ENCODE measurements around the gene NEU3.
"Not testable (repeated sequence)": the region's sequence is repeated elsewhere in the genome, so short reads cannot be mapped to it uniquely, and the experiment has no call there.

The NEU3 gene, protein sequence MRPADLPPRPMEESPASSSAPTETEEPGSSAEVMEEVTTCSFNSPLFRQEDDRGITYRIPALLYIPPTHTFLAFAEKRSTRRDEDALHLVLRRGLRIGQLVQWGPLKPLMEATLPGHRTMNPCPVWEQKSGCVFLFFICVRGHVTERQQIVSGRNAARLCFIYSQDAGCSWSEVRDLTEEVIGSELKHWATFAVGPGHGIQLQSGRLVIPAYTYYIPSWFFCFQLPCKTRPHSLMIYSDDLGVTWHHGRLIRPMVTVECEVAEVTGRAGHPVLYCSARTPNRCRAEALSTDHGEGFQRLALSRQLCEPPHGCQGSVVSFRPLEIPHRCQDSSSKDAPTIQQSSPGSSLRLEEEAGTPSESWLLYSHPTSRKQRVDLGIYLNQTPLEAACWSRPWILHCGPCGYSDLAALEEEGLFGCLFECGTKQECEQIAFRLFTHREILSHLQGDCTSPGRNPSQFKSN

DNA sequence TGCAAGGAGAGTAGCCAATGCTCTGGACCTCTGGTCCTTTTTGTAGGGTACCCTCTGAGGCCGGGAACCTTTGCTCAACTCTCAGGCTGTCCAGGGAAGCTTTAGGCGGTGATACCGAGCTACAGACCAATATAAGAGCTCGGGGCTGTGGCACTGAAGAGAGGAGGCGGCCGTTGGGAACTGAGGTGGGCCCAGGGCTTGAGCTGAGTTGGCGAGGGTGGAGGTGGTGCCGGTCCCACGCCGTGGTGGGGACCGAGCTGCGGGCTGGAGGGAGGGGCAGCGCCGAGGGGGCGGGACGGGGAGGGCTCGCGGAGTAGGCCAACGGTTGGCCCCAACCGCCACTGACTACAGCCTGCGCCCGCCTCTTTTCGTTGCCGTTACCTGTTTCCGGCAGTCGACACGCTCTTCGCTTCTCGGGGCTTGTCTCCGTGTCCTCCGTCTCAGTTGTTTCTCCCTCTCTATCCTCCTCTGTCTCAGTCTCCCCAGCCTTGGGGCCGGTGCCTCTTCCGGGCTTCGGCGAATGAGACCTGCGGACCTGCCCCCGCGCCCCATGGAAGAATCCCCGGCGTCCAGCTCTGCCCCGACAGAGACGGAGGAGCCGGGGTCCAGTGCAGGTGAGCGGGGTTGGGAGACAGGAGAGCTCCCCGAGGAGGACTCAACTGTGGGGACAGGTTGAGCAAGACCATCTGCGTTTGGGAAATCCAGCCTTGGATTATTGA is at the start of gene NEU3:
Gene NEU3, plus strand, starts transcription at position 393 of the 719 bp plus-strand sequence. Its CDS starts 128 bp downstream, at position 521.
- peak; percentile 54 for DNase-seq

DNA sequence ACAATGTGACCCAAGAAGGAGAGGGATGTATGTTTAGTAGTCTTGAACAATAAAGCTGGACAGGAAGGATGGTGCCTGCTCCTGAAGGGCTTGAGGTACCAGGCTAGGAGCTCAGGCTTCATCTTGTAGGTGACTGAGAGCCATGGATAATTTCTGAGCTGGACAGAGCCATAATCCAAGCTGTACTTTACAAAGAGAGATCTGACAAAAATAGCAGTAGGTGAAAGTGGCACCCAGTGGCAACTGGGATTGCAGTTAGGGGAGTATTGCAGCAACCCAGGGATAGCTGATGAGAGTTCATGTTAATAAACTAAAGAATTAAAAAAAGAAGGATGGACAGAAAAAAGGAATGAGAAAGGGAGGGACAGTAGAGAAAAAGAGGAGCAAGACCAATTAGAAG is 47.2 kb upstream of the NEU3 start:
- no peak for DNase-seq

DNA sequence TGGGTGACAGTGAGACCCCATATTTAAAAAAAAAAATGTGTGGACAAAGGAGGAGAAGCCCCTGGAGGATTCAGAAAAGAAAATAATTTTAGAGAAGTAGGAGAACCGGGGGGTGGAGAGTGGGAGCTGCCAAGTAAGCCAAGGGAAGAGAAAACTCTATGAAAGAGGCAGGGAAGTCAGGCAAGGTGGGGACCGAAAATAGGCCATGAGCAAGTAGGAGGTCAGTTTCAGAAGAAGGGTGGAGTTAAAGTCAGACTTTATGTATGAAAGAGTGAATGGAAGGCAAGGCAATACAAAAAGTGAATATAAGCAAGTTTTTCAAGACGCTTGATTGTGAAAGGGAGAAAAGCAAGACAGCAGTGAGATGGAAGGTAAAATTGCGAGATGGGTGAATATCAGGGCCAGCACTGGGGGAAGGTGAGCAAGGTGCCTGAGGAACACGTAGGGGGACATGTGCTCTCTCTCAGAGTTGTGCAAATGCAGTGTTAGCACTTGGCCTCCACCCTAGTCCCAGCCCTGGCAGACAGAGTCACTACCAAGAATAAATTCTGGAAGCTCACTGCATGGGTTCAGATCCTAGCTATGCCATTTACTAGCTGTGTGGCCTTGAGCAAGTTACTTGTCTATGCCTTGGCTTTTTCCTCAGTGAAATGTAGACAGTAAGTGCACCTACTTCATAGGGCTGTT is 46.5 kb upstream of the NEU3 start:
- DNase-seq, result no peak

DNA sequence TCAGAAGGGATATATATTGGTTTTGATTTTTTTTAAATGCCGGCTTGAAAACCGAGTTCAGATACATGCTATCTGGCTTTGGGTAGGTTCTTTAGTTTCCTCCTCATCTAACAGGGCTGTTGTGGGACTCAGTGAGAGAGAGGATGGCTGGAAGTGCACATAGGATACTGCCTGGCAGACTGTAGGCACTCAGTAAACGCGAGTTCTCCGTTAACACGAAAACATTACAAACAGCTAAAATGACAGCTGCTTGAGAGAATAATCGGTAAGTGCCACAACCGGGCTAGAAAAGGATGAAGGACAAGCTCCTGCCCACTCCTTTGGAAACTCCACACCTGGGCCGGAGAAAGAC is 40.2 kb upstream of the NEU3 start:
- no peak for DNase-seq

DNA sequence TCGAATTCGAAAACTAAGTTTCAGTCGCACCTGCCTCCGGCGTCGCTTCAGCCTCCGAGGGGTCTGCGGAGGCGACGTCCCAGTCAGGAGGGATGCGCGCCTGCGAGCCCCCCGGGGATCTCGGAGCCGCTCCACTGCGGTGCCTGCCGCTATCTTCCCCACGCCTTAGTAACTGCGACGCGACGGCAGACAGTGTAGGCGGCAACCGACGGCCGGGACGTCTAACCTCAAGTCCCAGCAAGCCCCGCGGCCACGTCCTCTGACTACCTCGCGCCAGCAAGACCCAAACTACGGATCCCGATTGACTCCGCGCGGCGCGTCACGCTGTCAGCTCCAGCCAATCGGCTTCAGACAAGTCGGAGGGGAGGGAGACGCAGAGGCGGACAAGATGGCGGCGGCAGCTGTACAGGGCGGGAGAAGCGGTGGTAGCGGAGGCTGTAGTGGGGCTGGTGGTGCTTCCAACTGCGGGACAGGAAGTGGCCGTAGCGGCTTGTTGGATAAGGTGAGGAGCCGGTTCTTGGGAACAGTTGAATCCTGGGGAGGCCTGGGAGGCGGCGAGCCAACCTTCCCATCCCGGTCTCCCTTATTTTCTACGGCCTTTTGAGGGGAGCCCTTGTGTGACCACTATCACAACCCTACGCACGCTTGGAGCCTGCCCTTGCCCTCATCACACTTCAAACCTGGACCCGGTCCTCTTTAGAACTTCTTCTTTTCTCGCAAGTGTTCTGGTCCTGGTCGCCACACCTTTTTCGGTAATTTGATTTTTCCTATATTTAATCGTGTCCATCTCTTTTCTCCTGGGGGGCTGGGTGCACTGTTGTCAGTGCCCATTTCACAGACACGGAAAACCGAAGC is 39.6 kb upstream of the NEU3 start, which contains the start of the genes SPCS2 and XRRA1:
Gene SPCS2, plus strand, starts transcription at position 369 of the 855 bp plus-strand sequence. Its CDS starts 20 bp downstream, at position 389.
Gene XRRA1, minus strand, starts transcription at position 194 of the 855 bp plus-strand sequence. CDS start 8,213 bp downstream, outside the sequence.
- DNase-seq, result peak; percentile 97

GRCh38 chr11:74949753-74950137 is 39.0 kb upstream of the NEU3 start:
- DNase-seq, result no peak

DNA sequence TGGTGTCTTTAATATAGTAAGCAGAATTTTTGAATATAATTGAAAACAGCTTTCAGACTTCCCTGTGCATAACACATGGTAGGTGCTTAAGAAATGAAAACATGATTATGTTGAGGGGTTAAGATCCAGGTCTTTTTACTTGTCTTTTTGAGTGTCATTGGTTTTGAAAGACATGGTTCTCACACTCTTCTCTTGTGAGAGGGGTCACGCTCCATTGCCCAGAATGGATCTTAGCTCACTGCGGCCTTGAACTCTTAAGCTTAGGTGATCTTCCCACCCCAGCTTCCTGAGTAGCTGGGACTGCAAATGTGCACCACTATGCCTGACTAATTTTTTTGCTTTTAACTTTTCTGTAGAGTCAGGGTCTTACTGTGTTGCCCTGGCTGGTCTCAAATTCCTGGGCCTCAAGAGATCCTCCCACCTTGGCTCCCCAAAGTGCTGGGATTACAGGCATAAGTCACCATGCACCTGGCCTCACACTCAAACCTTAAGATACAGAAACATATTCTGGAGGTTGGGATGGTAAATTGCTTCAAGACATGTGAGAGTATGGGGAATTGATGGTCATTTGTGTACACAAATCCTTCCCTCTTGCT is 38.3 kb upstream of the NEU3 start:
- no peak for DNase-seq

DNA sequence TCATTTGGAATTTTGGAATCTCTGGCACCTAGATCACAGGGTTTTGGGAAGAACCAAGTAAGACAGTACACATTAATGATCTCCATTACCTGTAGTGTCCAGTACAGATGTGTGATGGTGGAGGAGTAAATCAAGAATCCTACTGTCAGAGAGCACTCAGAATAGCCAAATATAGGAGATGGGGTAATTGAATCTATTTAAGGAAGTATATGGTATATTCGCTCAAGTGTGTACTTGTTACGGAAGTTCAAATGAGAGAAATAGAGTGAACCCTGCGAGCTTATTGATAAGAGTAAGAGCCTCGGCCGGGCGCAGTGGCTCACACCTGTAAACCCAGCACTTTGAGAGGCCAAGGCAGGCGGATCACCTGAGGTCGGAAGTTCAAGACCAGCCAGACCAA is 37.5 kb upstream of the NEU3 start:
- DNase-seq, result no peak

- no peak for DNase-seq
These were observed 36.0 kb upstream of the NEU3 start for GRCh38 chr11:74952752-74953151.

- no peak for DNase-seq
These were observed 35.3 kb upstream of the NEU3 start for GRCh38 chr11:74953451-74953850.

GRCh38 chr11:74954199-74954598 is 34.5 kb upstream of the NEU3 start:
- no peak for DNase-seq

DNA sequence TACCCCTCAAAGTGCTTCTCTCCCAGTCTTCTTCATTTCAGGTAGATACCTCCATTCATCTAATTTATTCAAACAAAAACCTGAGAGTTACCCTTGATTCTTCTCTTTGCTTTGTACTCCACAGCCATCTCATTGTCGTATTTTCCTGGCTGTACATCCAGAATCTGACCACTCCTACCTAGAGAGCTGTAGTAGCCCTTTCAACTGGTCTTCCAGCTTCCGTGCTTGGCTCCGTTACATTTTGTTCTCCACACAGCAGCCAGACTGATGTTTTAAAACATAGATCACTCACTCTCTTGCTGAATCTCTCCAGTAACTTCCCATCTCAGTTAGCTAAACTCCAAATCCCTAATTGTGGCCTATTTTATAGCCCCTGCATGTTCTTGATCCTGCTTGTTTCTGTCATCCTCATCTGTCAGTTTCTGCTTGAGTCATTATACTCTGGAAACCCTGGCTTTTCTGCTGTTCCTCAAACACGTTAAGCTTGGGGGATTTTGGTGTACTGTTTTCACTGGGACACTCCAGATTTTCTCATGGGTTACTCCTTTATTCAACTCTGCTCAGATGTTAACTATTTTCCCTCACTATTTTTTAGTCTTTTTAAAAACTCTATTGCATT is 32.2 kb upstream of the NEU3 start:
- DNase-seq, result no peak

GRCh38 chr11:74957937-74958629 is 30.6 kb upstream of the NEU3 start:
- DNase-seq, result no peak

GRCh38 chr11:74960128-74960527 is 28.6 kb upstream of the NEU3 start:
- DNase-seq, result not testable (repeated sequence)

DNA sequence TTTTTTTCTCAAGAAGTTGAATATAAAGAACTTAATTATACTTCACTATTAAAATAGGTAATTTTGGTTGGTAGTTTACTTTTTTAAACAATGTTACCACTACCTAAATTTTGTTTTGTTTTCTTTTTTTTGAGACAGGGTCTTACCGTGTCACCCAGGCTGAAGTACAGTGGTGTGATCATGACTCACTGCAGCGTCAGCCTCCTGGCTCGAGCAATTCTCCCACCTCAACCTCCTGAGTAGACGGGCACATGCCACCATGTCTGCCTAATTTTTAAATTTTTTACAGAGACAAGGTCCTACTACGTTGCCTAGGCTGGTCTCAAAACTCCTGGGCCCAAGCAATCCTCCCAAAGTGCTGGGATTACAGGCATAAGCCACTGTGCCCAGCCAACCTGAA is 22.1 kb upstream of the NEU3 start:
- no peak for DNase-seq

GRCh38 chr11:74970852-74971395 is 17.8 kb upstream of the NEU3 start:
- peak; percentile 33 for DNase-seq

DNA sequence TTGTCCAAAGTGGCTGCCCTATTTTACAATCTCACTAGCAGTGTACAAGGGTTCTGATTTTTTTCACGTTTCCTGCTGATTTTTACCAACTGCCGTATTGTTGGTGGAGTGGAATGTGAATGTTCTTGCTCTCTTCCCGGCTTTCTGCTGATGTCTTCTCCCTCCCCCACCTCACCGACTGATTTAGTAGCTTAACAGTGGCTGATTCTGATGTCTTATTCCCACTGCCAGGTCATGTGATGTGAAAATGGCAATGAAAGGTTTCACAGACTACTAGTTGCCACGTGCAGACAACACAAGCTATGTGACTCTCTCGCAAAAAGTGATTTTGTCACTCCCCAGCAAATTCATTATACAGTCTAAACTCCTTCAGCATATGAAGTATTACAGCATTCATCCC is 17.3 kb upstream of the NEU3 start:
- no peak for DNase-seq

GRCh38 chr11:74978041-74978440 is 10.7 kb upstream of the NEU3 start:
- no peak for DNase-seq

DNA sequence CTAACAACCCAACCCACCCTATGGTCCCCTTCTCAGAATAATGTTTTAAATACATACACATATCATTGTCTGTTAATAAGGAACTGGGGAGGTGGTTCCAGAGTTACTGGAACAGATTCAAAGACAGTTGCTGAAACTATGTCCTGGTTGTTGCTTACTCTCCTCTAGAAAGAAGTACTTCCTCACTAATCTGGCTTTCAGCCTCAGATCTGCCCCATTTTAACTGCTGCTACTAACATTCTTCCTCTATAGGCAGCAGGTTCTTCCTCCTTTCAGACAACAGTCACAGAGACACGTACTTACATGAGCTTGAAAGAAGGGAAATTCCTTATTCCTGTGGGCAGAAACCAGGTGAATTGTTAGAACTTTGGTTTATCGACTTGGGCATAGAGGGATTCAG is 8.1 kb upstream of the NEU3 start:
- DNase-seq, result peak; percentile 66

- no peak for DNase-seq
These were observed 6.8 kb upstream of the NEU3 start for GRCh38 chr11:74981888-74982287.

GRCh38 chr11:74984070-74984469 is 4.7 kb upstream of the NEU3 start:
- no peak for DNase-seq
